Activated naive CD4-positive, alpha-beta T cell treated with anti-CD3 and anti-CD28 coated beads, Interleukin-2, amount 50 U/mL, for 24 hours (primary cell): ENCODE data around the gene JAG2.

Experiments
- H3K27ac Mint-ChIP-seq: one replicate; pipeline ENCODE4 v1.8.0; 2021; ENCODE audit warnings: mild to moderate bottlenecking, mixed read lengths
- H3K27me3 Mint-ChIP-seq: one replicate; pipeline ENCODE4 v1.8.0; 2021; ENCODE audit warnings: mixed read lengths
- H3K36me3 Mint-ChIP-seq: one replicate; pipeline ENCODE4 v1.8.0; 2021; ENCODE audit warnings: mixed read lengths
- H3K4me1 Mint-ChIP-seq: one replicate; pipeline ENCODE4 v1.8.0; 2021; ENCODE audit warnings: mixed read lengths
- H3K4me3 Mint-ChIP-seq: one replicate; pipeline ENCODE4 v1.8.0; 2021; ENCODE audit warnings: mild to moderate bottlenecking, mixed read lengths
- H3K9me3 Mint-ChIP-seq: one replicate; pipeline ENCODE4 v1.8.0; 2021; ENCODE audit warnings: mixed read lengths

The JAG2 gene

DNA sequence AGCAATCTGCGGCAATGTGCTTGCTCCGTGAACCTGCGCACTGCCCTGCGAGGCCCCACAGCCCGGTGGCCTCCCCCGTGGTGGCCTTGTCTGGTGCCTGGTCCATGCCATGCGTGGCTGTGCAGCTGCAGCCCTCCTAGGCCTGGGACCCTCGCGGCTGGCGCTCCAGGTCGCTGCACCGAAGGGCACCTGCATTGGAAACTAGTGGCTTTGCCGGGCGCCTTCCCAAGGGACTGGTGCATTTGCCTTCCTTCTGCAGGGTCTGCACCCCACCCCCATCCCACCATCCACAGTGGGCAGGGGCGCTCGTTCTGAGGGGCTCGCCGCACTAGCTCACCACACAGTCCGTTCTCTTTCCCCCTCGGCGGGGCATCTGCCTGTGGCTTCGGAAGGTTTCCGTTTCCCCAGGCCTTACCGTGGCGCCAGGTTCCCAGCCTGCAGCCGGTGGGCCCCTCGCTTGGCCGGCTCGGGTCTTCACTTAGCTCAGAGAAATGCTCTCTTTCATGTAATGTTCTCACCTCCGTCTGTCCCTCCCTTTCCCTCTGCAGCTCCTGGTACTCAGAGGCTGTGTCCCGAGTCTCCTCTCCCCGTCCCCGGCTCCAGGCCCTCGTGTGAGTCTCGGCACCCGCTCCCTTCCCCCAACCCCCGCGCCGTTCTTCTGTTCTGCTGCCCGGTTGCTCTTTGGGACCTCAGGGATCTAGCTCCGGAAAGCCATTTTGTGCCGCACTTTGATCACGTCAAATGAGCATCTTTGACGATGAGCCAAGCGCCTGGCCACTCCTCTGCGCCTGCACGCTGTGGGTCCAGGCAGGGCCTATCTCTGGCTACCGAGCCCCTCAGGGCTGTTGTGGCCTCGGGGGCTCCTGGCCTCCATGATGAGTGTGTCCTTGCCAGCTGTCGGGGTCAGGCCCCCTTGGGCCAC lies 31.9 kb downstream of the JAG2 start:
- Mint-ChIP-seq H3K27me3 (peaks cover 12% of the 10 kb centered on the region), H3K4me3 (no peak overlapping the region), H3K4me1 (no peaks in the 10 kb centered on the region), H3K36me3 (no peaks in the 10 kb centered on the region), H3K9me3 (no peaks in the 10 kb centered on the region), H3K27ac (no peak overlapping the region)

DNA sequence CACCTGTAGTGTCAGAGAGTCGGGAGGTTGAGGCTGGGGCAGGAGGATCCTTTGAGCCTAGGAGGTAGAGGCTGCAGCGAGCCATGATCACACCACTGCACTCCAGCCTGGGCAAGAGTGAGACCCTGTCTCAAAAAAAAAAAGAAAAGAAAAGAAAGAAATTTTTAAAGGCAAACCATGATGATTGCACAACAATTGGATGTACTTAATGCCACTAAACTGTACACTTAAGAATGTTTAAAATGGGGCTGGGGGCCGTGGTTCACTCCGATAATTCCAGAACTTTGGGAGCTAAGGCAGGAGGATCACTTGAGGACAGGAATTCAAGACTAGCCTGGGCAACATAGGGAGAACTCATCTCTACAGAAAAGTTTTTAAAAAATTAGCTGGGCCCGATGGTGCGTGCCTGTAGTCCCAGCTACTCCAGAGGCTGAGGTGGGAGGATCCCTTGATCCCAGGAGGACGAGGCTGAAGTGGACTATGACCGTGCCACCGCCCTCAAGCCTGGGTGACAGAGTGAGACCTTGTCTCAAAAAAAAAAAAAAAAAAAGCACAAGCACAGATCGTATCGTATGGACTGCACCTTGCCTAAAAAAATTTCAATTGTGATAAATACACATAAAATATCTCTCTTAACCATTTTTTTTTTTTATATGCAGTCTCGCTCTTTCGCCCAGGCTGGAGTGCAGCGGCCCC lies 32.7 kb downstream of the JAG2 start:
- Mint-ChIP-seq H3K27me3 (peaks cover 12% of the 10 kb centered on the region), H3K27ac (no peak overlapping the region), H3K4me3 (no peak overlapping the region), H3K9me3 (no peaks in the 10 kb centered on the region), H3K4me1 (no peaks in the 10 kb centered on the region), H3K36me3 (no peaks in the 10 kb centered on the region)

DNA sequence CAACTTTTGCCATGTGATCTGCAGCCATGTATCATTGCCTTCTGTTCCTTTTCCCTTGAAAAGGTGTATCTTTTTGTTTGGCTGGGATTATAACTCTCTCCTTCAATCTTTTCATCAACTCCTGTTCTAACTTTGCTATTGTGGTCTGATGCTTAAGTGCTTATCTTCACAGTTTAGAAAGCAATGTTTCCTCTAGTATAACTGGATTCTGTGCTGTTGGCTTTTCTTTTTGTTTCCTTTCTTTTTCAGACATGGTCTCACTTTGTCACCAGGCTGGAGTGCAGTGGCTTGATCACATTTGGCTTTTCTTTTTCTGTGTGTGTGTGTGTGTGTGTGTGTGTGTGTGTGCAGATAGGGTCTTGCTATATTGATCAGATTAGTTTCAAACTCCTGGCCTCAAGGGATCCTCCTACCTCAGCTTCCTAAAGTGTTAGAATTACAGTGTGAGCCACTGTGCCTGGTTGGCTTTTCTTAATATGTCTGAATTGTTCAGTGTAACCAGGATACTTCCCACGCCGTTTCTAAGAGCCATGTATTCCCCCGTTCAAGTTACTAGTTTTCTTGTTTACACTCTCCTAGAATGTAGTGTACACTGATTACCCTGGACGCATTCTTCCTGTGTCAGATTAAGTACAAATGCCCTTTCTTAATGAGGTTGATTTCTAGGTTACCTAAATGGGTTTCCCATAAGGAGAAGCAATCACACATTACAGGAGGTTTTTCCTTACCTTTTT lies 35.5 kb downstream of the JAG2 start:
- Mint-ChIP-seq H3K27ac (no peak overlapping the region), H3K4me1 (no peaks in the 10 kb centered on the region), H3K36me3 (peaks cover 2% of the 10 kb centered on the region), H3K4me3 (no peak overlapping the region), H3K27me3 (peaks cover 14% of the 10 kb centered on the region), H3K9me3 (peaks cover 5% of the 10 kb centered on the region)

DNA sequence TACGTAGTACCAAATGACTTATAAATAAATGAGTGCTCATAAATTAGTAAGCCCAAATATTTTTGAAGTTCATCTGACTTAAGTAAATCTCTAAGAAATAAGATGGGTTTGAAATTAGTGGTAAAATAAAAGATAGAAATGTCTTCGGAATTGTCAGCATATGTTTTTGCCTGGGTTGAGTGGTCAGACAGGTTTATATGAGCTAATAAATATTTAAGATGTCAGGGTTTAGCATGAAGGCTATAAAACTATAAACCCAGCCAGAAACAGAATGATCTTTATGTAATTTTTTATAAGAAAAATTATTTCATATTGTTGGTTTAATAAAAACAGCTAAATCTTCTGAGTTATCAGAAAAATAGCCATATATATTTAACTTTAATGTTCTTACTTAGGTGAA lies 37.3 kb downstream of the JAG2 start:
- H3K36me3 Mint-ChIP-seq: peaks cover 2% of the 10 kb centered on the region
- no peak overlapping the region for H3K27ac Mint-ChIP-seq
- peaks cover 5% of the 10 kb centered on the region for H3K9me3 Mint-ChIP-seq
- H3K27me3 Mint-ChIP-seq: peaks cover 14% of the 10 kb centered on the region
- H3K4me3 Mint-ChIP-seq: no peak overlapping the region
- H3K4me1 Mint-ChIP-seq: no peaks in the 10 kb centered on the region

DNA sequence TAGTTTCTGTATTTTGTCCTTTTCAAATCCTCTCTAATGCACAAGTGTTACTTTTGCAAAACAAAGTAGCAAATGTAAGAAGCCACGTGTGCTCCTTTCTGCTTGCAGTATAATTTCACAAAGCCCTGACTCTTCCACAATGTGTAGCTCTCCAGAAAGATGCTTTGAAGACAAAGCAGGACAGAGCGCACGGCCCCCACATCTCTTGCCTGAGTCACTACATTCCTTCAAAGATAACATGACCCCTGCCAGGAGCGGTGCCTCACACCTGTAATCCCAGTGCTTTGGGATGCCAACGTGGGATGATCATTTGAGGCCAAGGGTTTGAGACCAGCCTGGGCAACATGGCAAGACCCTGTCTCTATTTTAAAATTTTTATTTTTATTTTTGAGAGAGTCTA lies 40.5 kb downstream of the JAG2 start:
- Mint-ChIP-seq H3K27ac (no peak overlapping the region), H3K4me1 (peaks cover 8% of the 10 kb centered on the region), H3K4me3 (no peak overlapping the region), H3K9me3 (peaks cover 5% of the 10 kb centered on the region), H3K27me3 (peaks cover 11% of the 10 kb centered on the region), H3K36me3 (peaks cover 2% of the 10 kb centered on the region)

DNA sequence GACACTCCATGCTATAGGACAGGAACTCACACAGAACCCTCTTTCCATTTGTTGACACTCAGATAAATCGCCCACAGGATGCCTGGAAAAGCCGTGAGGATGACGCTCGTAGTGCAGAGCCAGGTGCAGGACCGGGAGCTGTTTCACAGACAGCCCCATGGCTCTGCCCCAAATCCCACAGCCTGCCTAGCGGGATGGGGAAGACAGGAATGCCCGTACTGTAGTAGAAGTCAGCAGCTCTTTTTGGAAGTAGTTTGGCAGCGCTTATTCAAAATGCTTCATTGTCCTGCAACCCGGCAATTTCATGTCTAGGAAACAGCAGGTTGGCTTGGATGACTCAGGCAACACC lies 41.6 kb downstream of the JAG2 start:
- Mint-ChIP-seq H3K4me1 (peaks cover 8% of the 10 kb centered on the region), H3K9me3 (peaks cover 15% of the 10 kb centered on the region), H3K27me3 (peaks cover 9% of the 10 kb centered on the region), H3K36me3 (peaks cover 5% of the 10 kb centered on the region), H3K4me3 (no peak overlapping the region), H3K27ac (no peak overlapping the region)

DNA sequence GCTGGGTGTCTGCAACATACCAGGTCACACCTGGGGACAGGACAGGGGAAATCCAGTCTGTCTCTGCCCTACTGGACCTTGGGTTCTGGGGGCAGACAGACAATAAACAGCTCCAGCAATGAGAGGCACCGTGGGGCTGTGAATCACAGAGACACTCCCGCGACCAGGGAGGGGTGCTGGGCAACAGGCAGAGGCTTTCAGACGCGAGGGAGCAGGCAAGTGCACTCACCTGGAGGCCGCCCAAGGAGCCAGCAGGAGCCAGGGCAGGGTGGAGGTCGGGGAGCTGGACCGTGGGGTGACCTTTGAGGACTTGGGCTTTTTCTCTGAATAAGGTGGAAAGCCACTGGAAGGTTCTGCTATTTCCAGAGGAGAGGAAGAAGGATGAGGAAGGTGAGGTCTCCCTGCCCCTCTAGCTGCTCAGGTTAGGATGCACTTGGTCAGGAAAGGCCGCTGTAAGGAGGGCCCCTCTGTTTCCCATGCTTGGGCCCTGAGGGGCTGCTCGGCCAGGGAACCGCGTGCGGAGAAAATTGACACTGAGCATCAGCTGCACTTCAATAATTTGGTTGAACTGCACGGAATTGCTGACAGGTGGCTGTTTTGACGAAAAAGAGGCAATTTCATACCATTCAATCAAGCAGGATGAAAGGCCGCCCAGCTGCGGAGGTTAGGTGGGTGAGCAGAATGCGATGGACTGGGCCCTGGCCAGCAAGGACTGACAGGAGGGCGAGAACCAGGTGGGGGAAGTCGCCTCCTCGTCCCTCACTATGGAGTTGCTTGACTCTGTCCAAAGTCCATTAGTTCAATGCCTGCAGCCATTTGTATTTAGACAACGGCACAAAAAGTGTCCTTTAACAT lies 42.2 kb downstream of the JAG2 start:
- Mint-ChIP-seq H3K36me3 (peaks cover 7% of the 10 kb centered on the region), H3K4me3 (no peak overlapping the region), H3K4me1 (peaks cover 8% of the 10 kb centered on the region), H3K9me3 (peaks cover 16% of the 10 kb centered on the region), H3K27me3 (peaks cover 9% of the 10 kb centered on the region), H3K27ac (no peak overlapping the region)

DNA sequence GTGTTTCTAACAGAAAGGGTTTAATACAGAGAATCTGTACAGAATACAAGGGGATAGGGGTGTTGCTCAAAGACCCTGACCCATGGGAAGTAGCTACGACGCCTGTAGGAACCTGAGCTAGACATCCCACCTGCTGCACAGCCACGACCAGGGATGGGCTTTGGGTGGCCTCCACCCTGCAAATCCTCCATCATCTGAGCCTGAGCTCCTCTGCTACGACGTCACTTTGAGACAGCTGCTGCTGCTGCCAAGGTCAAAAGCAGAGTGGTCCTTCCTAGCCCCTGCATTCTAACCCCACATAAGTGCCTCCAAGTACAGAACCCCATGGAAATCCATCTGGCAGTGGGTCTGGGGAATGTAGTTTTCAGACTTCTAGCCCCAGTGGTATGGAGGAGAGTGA lies 43.8 kb downstream of the JAG2 start:
- Mint-ChIP-seq H3K4me3 (no peak overlapping the region), H3K4me1 (peaks cover 8% of the 10 kb centered on the region), H3K36me3 (peaks cover 8% of the 10 kb centered on the region), H3K9me3 (peaks cover 16% of the 10 kb centered on the region), H3K27ac (no peak overlapping the region), H3K27me3 (peaks cover 9% of the 10 kb centered on the region)

DNA sequence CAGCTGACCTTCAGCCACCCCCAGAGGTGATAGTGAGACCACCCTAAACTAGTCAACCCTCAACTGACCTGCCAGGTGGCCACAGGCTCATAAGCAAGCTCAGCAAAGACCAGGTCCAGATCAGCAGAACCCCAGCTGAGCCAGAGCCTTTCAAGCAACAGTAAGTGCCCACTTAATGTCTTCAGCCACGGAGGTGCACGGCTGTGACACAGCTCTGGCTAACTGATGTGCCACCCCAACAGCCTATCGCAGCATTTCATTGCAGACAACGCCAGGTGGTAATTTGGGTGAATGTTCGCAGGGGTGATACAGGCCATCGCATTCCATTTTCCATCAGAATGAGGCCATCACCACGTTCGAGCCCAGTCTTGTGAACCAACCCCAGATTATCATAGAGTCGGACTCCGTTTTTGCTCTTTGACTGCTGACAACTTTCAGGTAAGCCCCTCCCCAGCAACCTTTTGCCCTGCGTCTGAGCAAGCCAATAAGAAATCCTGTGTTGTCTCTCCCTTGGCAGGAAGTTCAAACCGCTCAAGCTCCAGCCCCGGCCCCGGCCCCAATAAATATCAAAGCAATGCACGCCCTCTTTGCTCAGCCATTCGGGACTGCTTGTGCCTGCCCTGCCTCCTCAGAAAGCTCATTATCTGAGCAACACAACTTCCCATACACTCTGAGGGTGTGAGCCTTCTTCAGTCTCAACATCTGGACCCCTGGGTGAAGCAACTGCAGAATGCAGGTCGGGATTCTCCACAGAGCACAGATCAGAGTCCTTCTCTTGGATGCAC lies 44.4 kb downstream of the JAG2 start:
- Mint-ChIP-seq H3K27ac (no peak overlapping the region), H3K4me3 (no peak overlapping the region), H3K36me3 (peaks cover 8% of the 10 kb centered on the region), H3K9me3 (peaks cover 10% of the 10 kb centered on the region), H3K4me1 (peaks cover 8% of the 10 kb centered on the region), H3K27me3 (peaks cover 7% of the 10 kb centered on the region)

DNA sequence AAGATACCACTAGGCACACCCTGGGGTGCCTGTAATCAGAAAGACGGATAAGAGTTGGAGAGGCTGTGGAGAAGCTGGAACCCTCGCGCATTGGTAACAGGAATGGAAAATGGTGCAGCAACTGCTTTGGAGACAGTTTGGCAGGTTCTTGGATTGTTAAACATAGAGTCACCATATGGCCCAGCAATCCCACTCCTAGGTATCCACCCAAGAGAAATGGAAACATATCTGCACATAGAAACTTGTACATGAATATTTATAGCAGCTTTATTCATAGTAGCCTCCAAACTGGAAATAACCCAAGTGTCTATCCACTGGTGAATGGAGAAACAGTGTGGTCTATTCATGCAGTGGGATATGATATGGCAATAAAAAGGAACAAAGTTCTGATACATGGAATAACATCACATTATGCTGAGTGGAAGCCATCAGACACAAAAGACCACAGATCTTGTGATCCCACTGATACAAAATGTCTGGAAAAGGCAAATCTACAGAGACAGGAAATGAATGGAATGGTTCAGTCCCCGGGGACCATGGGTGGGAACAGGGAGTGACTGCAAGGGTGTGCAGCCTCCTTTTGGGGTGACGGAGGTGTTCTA lies 45.4 kb downstream of the JAG2 start:
- Mint-ChIP-seq H3K27ac (no peak overlapping the region), H3K4me3 (no peak overlapping the region), H3K4me1 (peaks cover 8% of the 10 kb centered on the region), H3K9me3 (peaks cover 10% of the 10 kb centered on the region), H3K36me3 (peaks cover 6% of the 10 kb centered on the region), H3K27me3 (peaks cover 7% of the 10 kb centered on the region)

DNA sequence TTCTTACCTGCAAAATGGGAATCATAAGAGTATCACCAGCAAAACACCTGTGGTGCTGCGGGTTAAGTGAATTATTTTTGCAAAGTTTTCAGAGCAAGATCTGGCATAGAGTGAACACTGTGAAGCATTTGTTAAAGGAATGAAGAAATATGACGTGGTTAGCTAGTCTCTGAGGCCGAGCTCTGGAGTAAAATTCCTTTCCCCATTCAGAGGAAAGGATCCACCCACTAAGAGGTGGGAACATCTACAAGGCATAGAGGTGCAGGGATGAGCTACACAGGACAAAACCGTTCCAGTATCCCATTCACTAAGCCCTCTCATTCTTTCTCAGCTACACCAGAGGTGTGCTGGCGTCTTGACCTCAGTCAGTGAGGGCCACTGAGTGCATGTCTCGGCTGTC lies 48.5 kb downstream of the JAG2 start:
- Mint-ChIP-seq H3K4me1 (peaks cover 8% of the 10 kb centered on the region), H3K36me3 (peaks cover 6% of the 10 kb centered on the region), H3K9me3 (peaks cover 10% of the 10 kb centered on the region), H3K27ac (no peak overlapping the region), H3K4me3 (no peak overlapping the region), H3K27me3 (peaks cover 4% of the 10 kb centered on the region)

DNA sequence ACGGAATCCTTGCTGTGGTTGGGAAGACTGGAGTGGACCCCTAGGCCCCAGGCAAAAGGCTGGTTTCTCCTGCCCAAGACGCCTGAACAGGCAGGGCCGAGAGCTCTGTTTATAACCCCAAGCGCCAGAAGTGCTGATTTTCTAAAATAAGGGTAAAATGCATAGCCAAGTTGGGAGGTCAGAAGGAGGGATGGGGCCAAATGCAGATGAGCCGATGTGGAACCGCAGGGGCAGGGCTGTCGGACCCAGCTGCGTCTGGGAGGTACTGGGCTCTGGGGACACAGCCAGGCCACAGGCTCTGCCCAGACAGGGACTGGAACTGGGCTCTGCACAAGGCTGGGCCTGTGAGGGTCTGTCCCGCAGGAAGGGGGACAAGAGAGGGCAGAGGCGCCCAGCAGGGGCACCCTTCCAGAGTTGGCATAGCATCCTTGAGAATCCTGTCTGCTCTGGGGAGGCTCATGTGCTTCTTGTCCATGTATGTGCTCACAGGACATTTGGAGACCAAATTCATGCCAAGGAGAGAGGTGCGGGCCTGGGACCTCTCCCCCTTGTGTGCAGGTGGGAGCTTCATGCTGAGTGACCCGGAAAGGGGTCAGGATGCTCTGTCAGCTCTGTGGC lies 49.1 kb downstream of the JAG2 start:
- H3K9me3 Mint-ChIP-seq: peaks cover 10% of the 10 kb centered on the region
- H3K36me3 Mint-ChIP-seq: peaks cover 6% of the 10 kb centered on the region
- H3K27me3 Mint-ChIP-seq: peaks cover 4% of the 10 kb centered on the region
- no peak overlapping the region for H3K4me3 Mint-ChIP-seq
- no peak overlapping the region for H3K27ac Mint-ChIP-seq
- peaks cover 6% of the 10 kb centered on the region for H3K4me1 Mint-ChIP-seq

DNA sequence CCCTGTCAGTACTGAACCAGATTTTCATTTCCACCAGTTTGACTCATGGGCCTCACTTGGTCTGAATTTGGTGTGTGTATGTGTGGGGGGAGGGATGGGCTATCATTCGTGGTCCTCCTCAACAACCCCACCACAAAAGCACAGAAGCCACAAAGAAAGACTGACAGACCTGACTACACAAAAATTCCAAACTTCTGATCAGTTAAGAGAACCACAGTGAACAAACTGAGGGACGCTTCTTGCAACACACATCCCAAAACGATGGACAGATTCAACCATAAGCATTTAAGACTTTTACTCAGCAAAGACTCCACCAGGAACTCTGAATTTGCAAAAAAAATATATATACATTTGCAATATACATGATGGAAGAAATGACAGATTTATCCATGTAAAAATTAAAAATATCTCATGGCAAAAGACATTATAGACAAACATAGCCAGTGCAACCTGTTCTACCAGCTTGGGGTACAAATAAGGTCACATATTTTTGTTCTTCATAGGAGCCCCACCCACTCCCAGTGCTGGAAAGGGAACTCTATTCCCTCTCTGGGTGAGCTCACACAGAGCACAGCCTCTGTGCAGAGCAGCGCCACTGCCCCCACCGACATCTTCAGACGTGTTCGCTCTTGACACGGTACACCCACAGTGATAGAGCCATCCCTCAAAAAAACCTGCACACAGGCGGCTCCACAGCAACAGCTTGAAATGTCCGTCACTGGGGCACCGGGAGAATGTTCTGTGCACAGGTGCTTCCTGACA lies 49.7 kb downstream of the JAG2 start:
- H3K36me3 Mint-ChIP-seq: peaks cover 6% of the 10 kb centered on the region
- H3K27ac Mint-ChIP-seq: no peak overlapping the region
- peaks cover 3% of the 10 kb centered on the region for H3K4me1 Mint-ChIP-seq
- peaks cover 10% of the 10 kb centered on the region for H3K9me3 Mint-ChIP-seq
- H3K27me3 Mint-ChIP-seq: peaks cover 4% of the 10 kb centered on the region
- no peak overlapping the region for H3K4me3 Mint-ChIP-seq
